Left renal cortex interstitium (tissue), 4 donors: ENCODE measurements around the gene PDE8B. TPM values are rescaled to one million over a fixed set of nuclear protein-coding genes. Genes with fewer than 3 reads are reported as not detected.

Experiments used
- DNase-seq, 4 donors: peaks; one replicate each; pipeline ENCODE4 v3.0.0-alpha.2; 2013; ENCODE audit warnings: low read depth in 4 of 4, low spot score in 2 of 4, missing footprints in 1 of 4
- polyA plus RNA-seq, 4 donors: library from polyadenylated mRNA; unstranded; fragments of 120-200 nt; gene quantifications; one replicate each; pipeline ENCODE4 v1.2.1, GENCODE V29; 2013; ENCODE audit not compliant: insufficient read length in 4 of 4

The PDE8B gene
- polyA plus RNA-seq, 4 donors: 4.0 to 8.0 (median 5.9) TPM

GRCh38 chr5:77282337-77283027 lies 72.0 kb downstream of the PDE8B start:
- no peak for DNase-seq

- DNase-seq: no peak
These were observed 74.9 kb downstream of the PDE8B start for GRCh38 chr5:77285251-77285841.

- no peak for DNase-seq
These were observed 81.7 kb downstream of the PDE8B start for GRCh38 chr5:77292026-77292757.

GRCh38 chr5:77294185-77294584 lies 83.7 kb downstream of the PDE8B start:
- DNase-seq: no peak

GRCh38 chr5:77295863-77296378 lies 85.4 kb downstream of the PDE8B start:
- no peak for DNase-seq

- DNase-seq: no peak
These were observed 87.7 kb downstream of the PDE8B start for GRCh38 chr5:77298146-77298545.

- no peak for DNase-seq
These were observed 90.0 kb downstream of the PDE8B start for GRCh38 chr5:77300451-77300850.

- no peak for DNase-seq
These were observed 91.0 kb downstream of the PDE8B start for GRCh38 chr5:77301447-77301883.

- no peak for DNase-seq
These were observed 91.8 kb downstream of the PDE8B start for GRCh38 chr5:77302247-77302646.

- no peak for DNase-seq
These were observed 92.2 kb downstream of the PDE8B start for GRCh38 chr5:77302653-77303052.

GRCh38 chr5:77304388-77304787 lies 93.9 kb downstream of the PDE8B start:
- DNase-seq: no peak

- DNase-seq: no peak
These were observed 94.9 kb downstream of the PDE8B start for GRCh38 chr5:77305222-77305846.

GRCh38 chr5:77305956-77306355 lies 95.5 kb downstream of the PDE8B start:
- DNase-seq: no peak

- no peak for DNase-seq
These were observed 96.1 kb downstream of the PDE8B start for GRCh38 chr5:77306531-77306930.

GRCh38 chr5:77308154-77308960 lies 97.9 kb downstream of the PDE8B start:
- DNase-seq: no peak

GRCh38 chr5:77309140-77309539 lies 98.7 kb downstream of the PDE8B start:
- DNase-seq: no peak

GRCh38 chr5:77310494-77311213 lies 100.2 kb downstream of the PDE8B start:
- DNase-seq: no peak

- DNase-seq: no peak
These were observed 100.7 kb downstream of the PDE8B start for GRCh38 chr5:77311214-77311571.

- DNase-seq: no peak
These were observed 101.9 kb downstream of the PDE8B start for GRCh38 chr5:77312413-77312812.
